Neuronal stem cell (in vitro differentiated cells): ENCODE results near the gene ABHD1.

Experiments used
- DNase-seq: peaks from one replicate; pipeline ENCODE4 v3.0.0-alpha.2; 2013; ENCODE audit warnings: low spot score
- H2AFZ ChIP-seq: one replicate; pipeline ENCODE4 v1.6.1; 2013; ENCODE audit warnings: mild to moderate bottlenecking, low read length, inconsistent platforms
- H2AK5ac ChIP-seq: 2 replicates; pipeline ENCODE4 v1.6.1; 2013; ENCODE audit warnings: low read depth, mild to moderate bottlenecking, inconsistent platforms, low read length, moderate library complexity, mixed read lengths
- H2BK120ac ChIP-seq: 2 replicates; pipeline ENCODE4 v1.6.1; 2013; ENCODE audit warnings: low read depth, mild to moderate bottlenecking, inconsistent platforms, low read length, moderate library complexity, mixed read lengths
- H2BK12ac ChIP-seq: one replicate; pipeline ENCODE4 v1.6.1; 2013; ENCODE audit warnings: low read length, inconsistent platforms
- H2BK15ac ChIP-seq: 2 replicates; pipeline ENCODE4 v1.6.1; 2013; ENCODE audit warnings: mild to moderate bottlenecking, low read length, inconsistent platforms, mixed read lengths
- H2BK5ac ChIP-seq: one replicate; pipeline ENCODE4 v1.6.1; 2013; ENCODE audit warnings: inconsistent platforms, mild to moderate bottlenecking, low read length, moderate library complexity
- H3K14ac ChIP-seq: one replicate; pipeline ENCODE4 v1.6.1; 2013; ENCODE audit warnings: low read length, inconsistent platforms
- H3K18ac ChIP-seq: 2 replicates; pipeline ENCODE4 v1.6.1; 2013; ENCODE audit warnings: low read length, inconsistent platforms
- H3K23ac ChIP-seq: 2 replicates; pipeline ENCODE4 v1.6.1; 2013; ENCODE audit warnings: low read depth, mild to moderate bottlenecking, mixed read lengths, low read length, inconsistent platforms; ENCODE audit not compliant: poor library complexity
- H3K27ac ChIP-seq: replicated peaks from 3 replicates; pipeline ENCODE4 v1.5.1; 2013; ENCODE audit warnings: low read length, inconsistent platforms
- H3K27me3 ChIP-seq, 3 experiments: 2 replicates each; pipeline ENCODE4 v1.6.1; 2013; ENCODE audit warnings: low read length in 3 of 3, mild to moderate bottlenecking in 2 of 3, inconsistent platforms in 1 of 3, low read depth in 1 of 3, mixed read lengths in 1 of 3, moderate library complexity in 1 of 3; ENCODE audit not compliant: control insufficient read depth in 3 of 3, insufficient read depth in 3 of 3
- H3K36me3 ChIP-seq, 2 donors: replicated peaks in 1 of 2; 2 replicates each; pipeline ENCODE4 v1.6.1; 2013; ENCODE audit warnings: low read length in 2 of 2; ENCODE audit not compliant: control insufficient read depth in 2 of 2, insufficient read depth in 2 of 2
- H3K4ac ChIP-seq: 2 replicates; pipeline ENCODE4 v1.6.1; 2013; ENCODE audit warnings: inconsistent platforms, mild to moderate bottlenecking, low read length, moderate library complexity
- H3K4me1 ChIP-seq, 2 donors: 1 replicate in 1 of 2; 2 replicates in 1 of 2; pipeline ENCODE4 v1.6.1; 2013; ENCODE audit warnings: low read length in 2 of 2, low read depth in 1 of 2; ENCODE audit not compliant: control insufficient read depth in 2 of 2, insufficient read depth in 1 of 2
- H3K4me2 ChIP-seq: one replicate; pipeline ENCODE4 v1.6.1; 2013; ENCODE audit warnings: mild to moderate bottlenecking, low read length, inconsistent platforms; ENCODE audit not compliant: insufficient read depth, poor library complexity, severe bottlenecking
- H3K4me3 ChIP-seq, 2 donors: 2 replicates each; pipeline ENCODE4 v1.5.1; 2013; ENCODE audit warnings: low read length in 2 of 2, mild to moderate bottlenecking in 2 of 2, inconsistent platforms in 1 of 2, moderate library complexity in 1 of 2
- H3K79me1 ChIP-seq: one replicate; pipeline ENCODE4 v1.6.1; 2013; ENCODE audit warnings: low read depth, mild to moderate bottlenecking, inconsistent platforms, low read length, moderate library complexity
- H3K9ac ChIP-seq: one replicate; pipeline ENCODE4 v1.6.1; 2013; ENCODE audit warnings: mild to moderate bottlenecking, low read depth, low read length, inconsistent platforms; ENCODE audit not compliant: poor library complexity
- H3K9me3 ChIP-seq, 2 donors: replicated peaks in 1 of 2; 2 replicates each; pipeline versions ENCODE3 to v1.6.1; 2013; ENCODE audit warnings: low read length in 2 of 2, mild to moderate bottlenecking in 2 of 2, inconsistent platforms in 1 of 2, low read depth in 1 of 2, mixed read lengths in 1 of 2, moderate library complexity in 1 of 2; ENCODE audit not compliant: control insufficient read depth in 2 of 2, insufficient read depth in 1 of 2
- H4K8ac ChIP-seq: one replicate; pipeline ENCODE4 v1.6.1; 2013; ENCODE audit warnings: low read depth, mild to moderate bottlenecking, inconsistent platforms, low read length, moderate library complexity
- H4K91ac ChIP-seq: one replicate; pipeline ENCODE4 v1.6.1; 2013; ENCODE audit warnings: low read length, low read depth, mild to moderate bottlenecking, inconsistent platforms; ENCODE audit not compliant: poor library complexity
- WGBS, 2 donors: extraction: QIAGEN DNeasy Blood & Tissue Kit; methylation state at CpG; one replicate each; pipeline ENCODE4 v1.1.7; 2013; ENCODE audit warnings: missing lambda C conversion rate in 2 of 2, mixed read lengths in 1 of 2; ENCODE audit not compliant: insufficient read length in 2 of 2, insufficient replicate concordance in 1 of 2; ENCODE audit errors: extremely low coverage in 2 of 2; 5-methylcytosine and 5-hydroxymethylcytosine counted together

Gene ABHD1

GRCh38 chr2:27164960-27165763 is 41.5 kb downstream of the ABHD1 start:
- no peak overlapping the region for H2AFZ ChIP-seq
- no peak overlapping the region for H3K4me2 ChIP-seq
- H3K27me3 ChIP-seq: peaks cover 0 to 49% (median under 1%) of the 10 kb centered on the region in 3 experiments
- WGBS, 2 donors: no CpG with 5 or more reads among the region's 8 CpGs
- no peaks in the 10 kb centered on the region for H3K9me3 ChIP-seq
- H3K9ac ChIP-seq: no peak overlapping the region
- H2BK120ac ChIP-seq: no peak overlapping the region
- no peaks in the 10 kb centered on the region for H3K4me1 ChIP-seq
- no peak overlapping the region for H4K8ac ChIP-seq
- H3K23ac ChIP-seq: no peak overlapping the region
- no peak overlapping the region for H3K18ac ChIP-seq
- no peak overlapping the region for H2BK15ac ChIP-seq
- H3K4ac ChIP-seq: no peak overlapping the region
- DNase-seq: no peak
- no peak overlapping the region for H3K14ac ChIP-seq
- H3K27ac ChIP-seq: no peak overlapping the region
- no peak overlapping the region for H2BK12ac ChIP-seq
- no peak overlapping the region for H2AK5ac ChIP-seq
- no peaks in the 10 kb centered on the region for H3K79me1 ChIP-seq
- no peak overlapping the region for H4K91ac ChIP-seq
- H3K4me3 ChIP-seq: no peak overlapping the region
- H2BK5ac ChIP-seq: no peak overlapping the region
- no peaks in the 10 kb centered on the region for H3K36me3 ChIP-seq

GRCh38 chr2:27170581-27171337 is 47.1 kb downstream of the ABHD1 start:
- Histone ChIP-seq H3K14ac (no peak overlapping the region), H3K4me2 (no peak overlapping the region), H3K4ac (no peak overlapping the region), H2AK5ac (no peak overlapping the region), H2BK120ac (no peak overlapping the region), H3K27ac (no peak overlapping the region), H3K9me3 (no peaks in the 10 kb centered on the region), H2AFZ (no peak overlapping the region), H2BK15ac (peak overlapping the region; percentile 46), H3K36me3 (no peaks in the 10 kb centered on the region), H3K9ac (no peak overlapping the region), H4K8ac (no peak overlapping the region), H3K4me3 (no peak overlapping the region), H2BK12ac (no peak overlapping the region), H4K91ac (no peak overlapping the region), H3K4me1 (no peaks in the 10 kb centered on the region), H2BK5ac (no peak overlapping the region), H3K18ac (no peak overlapping the region), H3K79me1 (no peaks in the 10 kb centered on the region), H3K27me3 (peaks cover 0 to 76% (median 4%) of the 10 kb centered on the region in 3 experiments), H3K23ac (no peak overlapping the region)
- no CpG with 5 or more reads among the region's 6 CpGs for WGBS, 2 donors
- DNase-seq: no peak

GRCh38 chr2:27171351-27171848 is 47.8 kb downstream of the ABHD1 start:
- H3K23ac ChIP-seq: no peak overlapping the region
- no peak overlapping the region for H2BK5ac ChIP-seq
- no peaks in the 10 kb centered on the region for H3K36me3 ChIP-seq
- H3K27ac ChIP-seq: no peak overlapping the region
- no peak overlapping the region for H3K4me2 ChIP-seq
- H3K14ac ChIP-seq: no peak overlapping the region
- H3K18ac ChIP-seq: no peak overlapping the region
- H3K9ac ChIP-seq: no peak overlapping the region
- no peak overlapping the region for H3K4me3 ChIP-seq
- H2AK5ac ChIP-seq: no peak overlapping the region
- H4K91ac ChIP-seq: no peak overlapping the region
- H3K27me3 ChIP-seq: peaks cover 0 to 70% (median 4%) of the 10 kb centered on the region in 3 experiments
- no peak overlapping the region for H4K8ac ChIP-seq
- H3K9me3 ChIP-seq: no peaks in the 10 kb centered on the region
- no peak for DNase-seq
- no peak overlapping the region for H2BK120ac ChIP-seq
- H3K4ac ChIP-seq: no peak overlapping the region
- WGBS, 2 donors: no CpG with 5 or more reads among the region's 8 CpGs
- H2BK12ac ChIP-seq: no peak overlapping the region
- H2BK15ac ChIP-seq: no peak overlapping the region
- no peak overlapping the region for H2AFZ ChIP-seq
- no peaks in the 10 kb centered on the region for H3K4me1 ChIP-seq
- H3K79me1 ChIP-seq: no peaks in the 10 kb centered on the region

DNA sequence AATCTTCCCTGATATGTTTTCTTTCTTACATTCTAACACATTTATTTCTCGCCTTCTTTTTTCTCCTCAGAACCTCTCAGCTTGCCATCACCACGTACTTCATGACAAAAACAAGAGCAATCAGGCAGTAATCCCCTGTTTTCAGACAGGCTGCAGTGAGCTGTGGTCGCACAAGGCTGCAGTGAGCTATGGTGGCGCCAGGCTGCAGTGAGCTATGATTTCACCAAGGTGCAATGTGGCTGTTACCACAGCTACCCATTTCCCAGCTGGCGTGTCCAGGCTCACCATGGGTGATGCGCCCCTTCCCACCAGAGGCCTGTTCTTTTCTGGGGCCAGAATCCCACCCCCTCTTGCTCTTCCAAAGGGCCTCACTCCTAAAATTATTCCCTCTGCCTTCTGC is 51.0 kb downstream of the ABHD1 start:
- no peak overlapping the region for H4K91ac ChIP-seq
- no peak overlapping the region for H2AK5ac ChIP-seq
- H3K27me3 ChIP-seq: peaks cover 0 to 49% (median 4%) of the 10 kb centered on the region in 3 experiments
- no peak for DNase-seq
- H3K4me3 ChIP-seq: no peak overlapping the region
- no peaks in the 10 kb centered on the region for H3K36me3 ChIP-seq
- H3K14ac ChIP-seq: no peak overlapping the region
- no peak overlapping the region for H2AFZ ChIP-seq
- H3K4me2 ChIP-seq: no peak overlapping the region
- no peak overlapping the region for H2BK15ac ChIP-seq
- WGBS, 2 donors: 100% methylated on average over 1 of the region's 6 CpGs; no CpG with 5 or more reads in 1 of the 2 donors
- H3K23ac ChIP-seq: no peak overlapping the region
- H3K18ac ChIP-seq: peak overlapping the region; percentile 35
- H3K79me1 ChIP-seq: no peaks in the 10 kb centered on the region
- no peaks in the 10 kb centered on the region for H3K9me3 ChIP-seq
- H3K9ac ChIP-seq: no peak overlapping the region
- no peak overlapping the region for H3K4ac ChIP-seq
- no peak overlapping the region for H2BK12ac ChIP-seq
- H3K4me1 ChIP-seq: no peaks in the 10 kb centered on the region
- H3K27ac ChIP-seq: no peak overlapping the region
- H2BK5ac ChIP-seq: no peak overlapping the region
- H2BK120ac ChIP-seq: no peak overlapping the region
- H4K8ac ChIP-seq: no peak overlapping the region
